Measurements from ENCODE around the gene HSPB6.

GRCh38 chr19:35766571-35767104 is 9.8 kb upstream of the HSPB6 start:
- no peak for TF ChIP-seq EZH2 (IDR thresholded peaks at IDR 0.05; ENCODE audit: insufficient read depth, poor library complexity, severe bottlenecking)
- TF ChIP-seq EZH2phosphoT487 (IDR thresholded peaks at IDR 0.05; ENCODE audit: insufficient read depth, low read depth), result no peak

All from GM23248 (cell line).